GDM1 (cell line): ENCODE measurements around the gene MADD.

ENCODE experiments used
- DNase-seq: peaks from one replicate; lab custom pipeline; 2025; lab: John Stamatoyannopoulos, UW

The MADD gene

GRCh38 chr11:47269829-47270305 is at the start of gene MADD:
Gene MADD, plus strand, starts transcription at chr11:47270133.
- DNase-seq = peak; percentile 90

- DNase-seq = no peak
Observed at GRCh38 chr11:47220401-47220821, 49.5 kb upstream of the MADD start.

GRCh38 chr11:47222696-47223095 is 47.2 kb upstream of the MADD start:
- no peak for DNase-seq

- no peak for DNase-seq
Observed at GRCh38 chr11:47225552-47226400, 44.2 kb upstream of the MADD start.

GRCh38 chr11:47229161-47229560 is 40.8 kb upstream of the MADD start:
- DNase-seq = no peak

GRCh38 chr11:47233051-47233450 is 36.9 kb upstream of the MADD start:
- DNase-seq = no peak

- DNase-seq = no peak
Observed at GRCh38 chr11:47233989-47234668, 35.8 kb upstream of the MADD start.

GRCh38 chr11:47234669-47235100 is 35.2 kb upstream of the MADD start:
- no peak for DNase-seq

GRCh38 chr11:47235163-47235562 is 34.8 kb upstream of the MADD start:
- DNase-seq = no peak

- DNase-seq = no peak
Observed at GRCh38 chr11:47236482-47236881, 33.5 kb upstream of the MADD start.

GRCh38 chr11:47239852-47240251 is 30.1 kb upstream of the MADD start:
- DNase-seq = no peak

- DNase-seq = no peak
Observed at GRCh38 chr11:47241841-47242301, 28.1 kb upstream of the MADD start.

- DNase-seq = no peak
Observed at GRCh38 chr11:47242596-47243192, 27.2 kb upstream of the MADD start.

- no peak for DNase-seq
Observed at GRCh38 chr11:47243454-47243853, 26.5 kb upstream of the MADD start.

- no peak for DNase-seq
Observed at GRCh38 chr11:47244448-47245350, 25.2 kb upstream of the MADD start.

GRCh38 chr11:47245611-47246357 is 24.1 kb upstream of the MADD start:
- no peak for DNase-seq

- DNase-seq = no peak
Observed at GRCh38 chr11:47247502-47247901, 22.4 kb upstream of the MADD start.

GRCh38 chr11:47248304-47248663 is 21.6 kb upstream of the MADD start:
- no peak for DNase-seq

- DNase-seq = peak; percentile 81
Observed at GRCh38 chr11:47248664-47249377, 21.1 kb upstream of the MADD start, which contains the start of gene ACP2. Gene ACP2, minus strand, starts transcription at chr11:47248814. Its CDS starts 25 bp downstream, at chr11:47248789.

- no peak for DNase-seq
Observed at GRCh38 chr11:47249378-47249715, 20.6 kb upstream of the MADD start.
